Common myeloid progenitor, CD34-positive (primary cell): Measurements from ENCODE around the gene CNTN4.

ENCODE experiments used
- CTCF ChIA-PET: fragments of 350-600 bp; sonication (Branson Sonifier 250); formaldehyde crosslinking; loops from one replicate; lab custom pipeline; 2021; ENCODE audit warnings: antibody characterized with exemption; lab: Charles Lee
- POLR2A ChIA-PET: fragments of 350-600 bp; sonication (Branson Sonifier 250); formaldehyde crosslinking; loops from one replicate; lab custom pipeline; 2021; ENCODE audit warnings: antibody characterized with exemption; lab: Charles Lee
- DNase-seq, 3 donors: peaks; one replicate each; pipeline versions ENCODE4 v3.0.0 to v3.0.0-alpha.2; 2013
- H3K27ac ChIP-seq, 2 experiments: 1 replicate in 1 of 2; 2 replicates in 1 of 2; pipeline ENCODE4 v1.7.0; 2013; ENCODE audit warnings: inconsistent platforms in 2 of 2, low read length in 2 of 2, mild to moderate bottlenecking in 2 of 2, low read depth in 1 of 2, moderate library complexity in 1 of 2; ENCODE audit not compliant: severe bottlenecking in 2 of 2, insufficient read depth in 1 of 2, poor library complexity in 1 of 2
- H3K27me3 ChIP-seq, 5 experiments: replicated peaks in 2 of 5; 1 replicate in 3 of 5; 2 replicates in 2 of 5; pipeline versions ENCODE4 v1.6.1 to v1.7.0; 2013; ENCODE audit warnings: low read length in 4 of 5, mild to moderate bottlenecking in 2 of 5, moderate library complexity in 2 of 5, inconsistent platforms in 1 of 5; ENCODE audit not compliant: insufficient read depth in 5 of 5, control insufficient read depth in 4 of 5
- H3K36me3 ChIP-seq, 4 experiments: 1 replicate in 2 of 4; 2 replicates in 2 of 4; pipeline versions ENCODE4 v1.6.1 to v1.7.0; 2013; ENCODE audit warnings: low read length in 3 of 4, control low read depth in 1 of 4, mild to moderate bottlenecking in 1 of 4; ENCODE audit not compliant: control insufficient read depth in 4 of 4, insufficient read depth in 4 of 4
- H3K4me1 ChIP-seq, 4 experiments: 1 replicate in 3 of 4; 2 replicates in 1 of 4; pipeline versions ENCODE4 v1.6.1 to v1.7.1; 2013; ENCODE audit warnings: low read length in 3 of 4, mild to moderate bottlenecking in 3 of 4, control low read depth in 1 of 4, inconsistent platforms in 1 of 4, moderate library complexity in 1 of 4; ENCODE audit not compliant: control insufficient read depth in 4 of 4, insufficient read depth in 4 of 4; ENCODE audit errors: control extremely low read depth in 1 of 4
- H3K4me3 ChIP-seq, 7 experiments: 1 replicate in 4 of 7; 2 replicates in 3 of 7; pipeline versions ENCODE4 v1.5.1 to v1.7.0; 2013; ENCODE audit warnings: mild to moderate bottlenecking in 7 of 7, low read length in 6 of 7, moderate library complexity in 6 of 7, inconsistent platforms in 2 of 7, low read depth in 2 of 7, control low read depth in 1 of 7; ENCODE audit not compliant: insufficient read depth in 4 of 7, control insufficient read depth in 1 of 7; ENCODE audit errors: extremely low read depth in 1 of 7
- H3K9me3 ChIP-seq, 5 experiments: 1 replicate in 4 of 5; 2 replicates in 1 of 5; pipeline versions ENCODE4 v1.6.1 to v1.7.1; 2013; ENCODE audit warnings: low read length in 4 of 5, mild to moderate bottlenecking in 2 of 5, inconsistent platforms in 1 of 5, low read depth in 1 of 5, moderate library complexity in 1 of 5; ENCODE audit not compliant: control insufficient read depth in 4 of 5, insufficient read depth in 2 of 5; ENCODE audit errors: control extremely low read depth in 1 of 5
- WGBS: methylation state at CpG from one replicate; pipeline ENCODE4 v1.1.5; 2013; ENCODE audit not compliant: insufficient coverage; 5-methylcytosine and 5-hydroxymethylcytosine counted together

CNTN4 gene

GRCh38 chr3:3107181-3107580 is 1008.5 kb downstream of the CNTN4 start:
- ChIA-PET CTCF (interaction anchor here (0.6 kb wide), 2 partner anchors 12 to 103 kb away, joined by 3 read pairs; no protein-coding TSS in a partner anchor), POLR2A (no interaction called here)
- H3K36me3 ChIP-seq, result no peaks in the 10 kb centered on the region
- H3K27me3 ChIP-seq, result no peaks in the 10 kb centered on the region
- no CpG with 5 or more reads among the region's 3 CpGs for WGBS
- DNase-seq, result no peak
- H3K27ac ChIP-seq, result no peak overlapping the region
- no peak overlapping the region for H3K4me3 ChIP-seq
- H3K9me3 ChIP-seq, result no peaks in the 10 kb centered on the region
- H3K4me1 ChIP-seq, result peaks cover 0 to 2% (median 0%) of the 10 kb centered on the region in 4 experiments
